Measurements from ENCODE around the gene ZNF184.

- TF ChIP-seq, protein P1, sequence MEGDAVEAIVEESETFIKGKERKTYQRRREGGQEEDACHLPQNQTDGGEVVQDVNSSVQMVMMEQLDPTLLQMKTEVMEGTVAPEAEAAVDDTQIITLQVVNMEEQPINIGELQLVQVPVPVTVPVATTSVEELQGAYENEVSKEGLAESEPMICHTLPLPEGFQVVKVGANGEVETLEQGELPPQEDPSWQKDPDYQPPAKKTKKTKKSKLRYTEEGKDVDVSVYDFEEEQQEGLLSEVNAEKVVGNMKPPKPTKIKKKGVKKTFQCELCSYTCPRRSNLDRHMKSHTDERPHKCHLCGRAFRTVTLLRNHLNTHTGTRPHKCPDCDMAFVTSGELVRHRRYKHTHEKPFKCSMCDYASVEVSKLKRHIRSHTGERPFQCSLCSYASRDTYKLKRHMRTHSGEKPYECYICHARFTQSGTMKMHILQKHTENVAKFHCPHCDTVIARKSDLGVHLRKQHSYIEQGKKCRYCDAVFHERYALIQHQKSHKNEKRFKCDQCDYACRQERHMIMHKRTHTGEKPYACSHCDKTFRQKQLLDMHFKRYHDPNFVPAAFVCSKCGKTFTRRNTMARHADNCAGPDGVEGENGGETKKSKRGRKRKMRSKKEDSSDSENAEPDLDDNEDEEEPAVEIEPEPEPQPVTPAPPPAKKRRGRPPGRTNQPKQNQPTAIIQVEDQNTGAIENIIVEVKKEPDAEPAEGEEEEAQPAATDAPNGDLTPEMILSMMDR (conservative IDR thresholded peaks at IDR 0.05; ENCODE audit: low read length): no peak
- TF ChIP-seq EZH2phosphoT487 (IDR thresholded peaks at IDR 0.05; ENCODE audit: borderline replicate concordance): no peak
Measured at GRCh38 chr6:27415898-27416297, 57.0 kb downstream of the ZNF184 start.
